Stimulated activated memory B cell treated with anti-CD40 and anti-IgM and Interleukin-4, amounts not matched to agents 10 μg/mL and 1 μg/mL and 100 μg/mL, for 72 hours (primary cell): Measurements from ENCODE around the gene FOXE1.

Source experiments
- ATAC-seq: fragments of 150-1000 bp; cut with Tn5 transposase; 2 replicates; pipeline ENCODE4 v1.10.0; 2021
- H3K27ac Mint-ChIP-seq: one replicate; pipeline ENCODE4 v1.8.0; 2022; ENCODE audit warnings: mild to moderate bottlenecking, mixed read lengths
- H3K27me3 Mint-ChIP-seq: one replicate; pipeline ENCODE4 v1.8.0; 2022; ENCODE audit warnings: mixed read lengths
- H3K36me3 Mint-ChIP-seq: one replicate; pipeline ENCODE4 v1.8.0; 2022; ENCODE audit warnings: mixed read lengths
- H3K4me1 Mint-ChIP-seq: one replicate; pipeline ENCODE4 v1.8.0; 2022; ENCODE audit warnings: mixed read lengths
- H3K4me3 Mint-ChIP-seq: one replicate; pipeline ENCODE4 v1.8.0; 2022; ENCODE audit warnings: mild to moderate bottlenecking, moderate library complexity, mixed read lengths
- H3K9me3 Mint-ChIP-seq: one replicate; pipeline ENCODE4 v1.8.0; 2022; ENCODE audit warnings: mixed read lengths

Gene FOXE1

DNA sequence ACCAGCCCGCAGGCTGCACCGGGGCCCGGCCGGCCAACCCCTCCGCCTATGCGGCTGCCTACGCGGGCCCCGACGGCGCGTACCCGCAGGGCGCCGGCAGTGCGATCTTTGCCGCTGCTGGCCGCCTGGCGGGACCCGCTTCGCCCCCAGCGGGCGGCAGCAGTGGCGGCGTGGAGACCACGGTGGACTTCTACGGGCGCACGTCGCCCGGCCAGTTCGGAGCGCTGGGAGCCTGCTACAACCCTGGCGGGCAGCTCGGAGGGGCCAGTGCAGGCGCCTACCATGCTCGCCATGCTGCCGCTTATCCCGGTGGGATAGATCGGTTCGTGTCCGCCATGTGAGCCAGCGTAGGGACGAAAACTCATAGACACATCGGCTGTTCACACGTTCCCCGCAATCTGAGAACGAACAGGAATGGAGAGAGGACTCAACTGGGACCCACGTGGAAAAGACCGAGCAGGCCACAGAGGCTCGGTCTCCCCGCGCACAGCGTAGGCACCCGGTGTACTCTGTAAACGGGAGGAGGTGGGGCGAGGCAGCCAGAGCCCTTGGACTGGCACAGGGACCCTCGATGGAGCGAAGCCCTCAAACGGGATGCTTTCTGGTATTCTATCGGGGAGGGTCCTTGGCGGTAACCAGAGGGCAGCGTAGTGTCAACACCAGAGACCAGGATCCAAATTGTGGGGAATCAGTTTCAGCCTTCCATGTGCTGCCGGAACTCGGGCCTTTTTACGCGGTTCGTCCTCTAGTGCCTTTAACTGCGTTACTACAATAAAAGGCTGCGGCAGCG lies 1.9 kb downstream of the FOXE1 start:
- peaks cover 25% of the 10 kb centered on the region for H3K4me1 Mint-ChIP-seq
- H3K27me3 Mint-ChIP-seq: peaks cover 95% of the 10 kb centered on the region
- H3K4me3 Mint-ChIP-seq: no peak overlapping the region

GRCh38 chr9:97855486-97855875 lies 2.5 kb downstream of the FOXE1 start:
- Mint-ChIP-seq H3K4me1 (peaks cover 25% of the 10 kb centered on the region), H3K4me3 (no peak overlapping the region), H3K9me3 (no peaks in the 10 kb centered on the region), H3K27ac (no peak overlapping the region), H3K27me3 (peaks cover 95% of the 10 kb centered on the region), H3K36me3 (no peaks in the 10 kb centered on the region)
- ATAC-seq: no peak

More for the DNA sequence above, 1.9 kb downstream of the FOXE1 start:
- no peaks in the 10 kb centered on the region for H3K36me3 Mint-ChIP-seq
- no peak overlapping the region for H3K27ac Mint-ChIP-seq
- H3K9me3 Mint-ChIP-seq: no peaks in the 10 kb centered on the region
- ATAC-seq: no peak

- Mint-ChIP-seq H3K4me3 (no peak overlapping the region), H3K27me3 (peaks cover 95% of the 10 kb centered on the region), H3K36me3 (no peaks in the 10 kb centered on the region)
Measured at GRCh38 chr9:97855899-97856298, 2.9 kb downstream of the FOXE1 start.

GRCh38 chr9:97856857-97857605 lies 4.0 kb downstream of the FOXE1 start:
- Mint-ChIP-seq H3K27me3 (peaks cover 99% of the 10 kb centered on the region), H3K4me3 (no peak overlapping the region), H3K27ac (no peak overlapping the region), H3K9me3 (no peaks in the 10 kb centered on the region), H3K36me3 (no peaks in the 10 kb centered on the region), H3K4me1 (peaks cover 25% of the 10 kb centered on the region)
- ATAC-seq: no peak

More at GRCh38 chr9:97855899-97856298, 2.9 kb downstream of the FOXE1 start:
- H3K4me1 Mint-ChIP-seq: peaks cover 25% of the 10 kb centered on the region
- H3K9me3 Mint-ChIP-seq: no peaks in the 10 kb centered on the region
- no peak overlapping the region for H3K27ac Mint-ChIP-seq
- ATAC-seq: no peak

GRCh38 chr9:97857606-97858392 lies 4.8 kb downstream of the FOXE1 start:
- Mint-ChIP-seq H3K4me1 (peaks cover 18% of the 10 kb centered on the region), H3K27me3 (peaks cover 99% of the 10 kb centered on the region), H3K36me3 (no peaks in the 10 kb centered on the region), H3K9me3 (no peaks in the 10 kb centered on the region), H3K4me3 (no peak overlapping the region), H3K27ac (no peak overlapping the region)
- ATAC-seq: no peak

- Mint-ChIP-seq H3K4me1 (peaks cover 13% of the 10 kb centered on the region), H3K27me3 (peaks cover 94% of the 10 kb centered on the region), H3K9me3 (no peaks in the 10 kb centered on the region), H3K4me3 (no peak overlapping the region), H3K36me3 (no peaks in the 10 kb centered on the region), H3K27ac (no peak overlapping the region)
- ATAC-seq: no peak
Measured at GRCh38 chr9:97858393-97858713, 5.3 kb downstream of the FOXE1 start.

DNA sequence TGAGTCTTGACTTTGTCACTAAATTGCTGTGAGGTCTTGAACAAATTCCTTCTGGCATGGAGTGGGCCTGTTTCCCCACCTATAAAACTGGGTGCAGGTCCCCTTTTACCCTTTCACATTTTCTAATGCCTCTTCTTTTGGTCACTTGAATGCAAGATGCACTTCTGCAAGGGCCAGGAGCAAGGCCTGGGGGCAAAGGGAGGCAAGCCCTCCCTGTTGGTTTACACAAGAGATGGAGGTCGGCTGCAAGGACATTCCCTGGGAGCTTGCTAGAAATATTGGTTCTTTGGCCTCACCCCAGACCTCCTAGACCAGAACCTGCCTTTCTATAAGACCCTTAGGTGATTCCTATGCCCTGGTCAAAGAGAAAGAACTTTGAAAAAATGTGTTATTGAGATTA lies 5.8 kb downstream of the FOXE1 start:
- Mint-ChIP-seq H3K27ac (no peak overlapping the region), H3K4me1 (peaks cover 11% of the 10 kb centered on the region), H3K4me3 (no peak overlapping the region), H3K27me3 (peaks cover 89% of the 10 kb centered on the region), H3K9me3 (no peaks in the 10 kb centered on the region), H3K36me3 (no peaks in the 10 kb centered on the region)
- ATAC-seq: no peak

GRCh38 chr9:97859346-97859745 lies 6.3 kb downstream of the FOXE1 start:
- ATAC-seq: no peak
- Mint-ChIP-seq H3K27ac (no peak overlapping the region), H3K27me3 (peaks cover 84% of the 10 kb centered on the region), H3K4me3 (no peak overlapping the region), H3K9me3 (peaks cover 2% of the 10 kb centered on the region), H3K4me1 (peaks cover 6% of the 10 kb centered on the region), H3K36me3 (no peaks in the 10 kb centered on the region)

DNA sequence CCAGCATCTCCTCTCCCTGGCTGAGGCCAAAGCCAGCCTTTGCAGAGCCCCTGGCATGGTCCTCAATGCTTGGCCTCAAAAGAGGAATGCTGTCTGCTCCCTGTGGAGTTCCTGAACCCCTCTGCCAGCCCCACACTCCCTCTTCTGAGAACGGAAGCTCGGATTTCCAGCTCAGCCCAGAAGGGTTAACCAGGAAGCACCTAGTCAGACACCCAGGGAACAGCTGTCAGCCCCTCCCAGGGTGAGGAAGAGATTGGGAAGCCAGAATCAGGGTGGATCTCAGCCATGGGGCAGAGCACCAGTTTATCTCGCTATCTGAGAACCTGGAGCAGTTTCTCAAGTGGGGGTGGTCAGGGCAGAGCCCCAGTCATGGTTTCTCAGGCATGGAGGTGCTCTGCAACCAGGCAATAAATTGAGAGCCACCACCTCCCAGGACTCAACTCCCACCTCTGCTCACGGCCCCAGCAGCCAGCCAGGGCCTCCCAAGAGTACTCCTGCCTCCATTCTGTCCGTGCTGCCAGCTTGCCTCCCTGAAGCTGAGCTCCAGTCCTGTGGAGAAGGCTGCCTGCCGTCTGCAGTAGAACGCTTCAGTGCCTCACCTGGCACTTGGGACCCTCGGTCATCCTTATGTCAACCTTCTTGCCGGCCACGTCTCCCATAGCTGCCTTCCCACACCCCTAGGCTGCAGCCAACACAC lies 7.6 kb downstream of the FOXE1 start:
- no peak for ATAC-seq
- no peak overlapping the region for H3K4me3 Mint-ChIP-seq
- peaks cover 9% of the 10 kb centered on the region for H3K36me3 Mint-ChIP-seq
- H3K4me1 Mint-ChIP-seq: peaks cover 6% of the 10 kb centered on the region
- no peak overlapping the region for H3K27ac Mint-ChIP-seq
- H3K9me3 Mint-ChIP-seq: peaks cover 10% of the 10 kb centered on the region
- peaks cover 73% of the 10 kb centered on the region for H3K27me3 Mint-ChIP-seq

GRCh38 chr9:97861148-97861475 lies 8.1 kb downstream of the FOXE1 start:
- Mint-ChIP-seq H3K36me3 (peaks cover 13% of the 10 kb centered on the region), H3K4me1 (peaks cover 6% of the 10 kb centered on the region), H3K27ac (no peak overlapping the region), H3K4me3 (no peak overlapping the region), H3K27me3 (peaks cover 68% of the 10 kb centered on the region), H3K9me3 (peaks cover 10% of the 10 kb centered on the region)
- no peak for ATAC-seq

GRCh38 chr9:97863314-97863713 lies 10.3 kb downstream of the FOXE1 start:
- no peak for ATAC-seq
- peaks cover 16% of the 10 kb centered on the region for H3K9me3 Mint-ChIP-seq
- no peak overlapping the region for H3K4me3 Mint-ChIP-seq
- H3K27me3 Mint-ChIP-seq: peaks cover 46% of the 10 kb centered on the region
- peaks cover 10% of the 10 kb centered on the region for H3K4me1 Mint-ChIP-seq
- no peak overlapping the region for H3K27ac Mint-ChIP-seq
- H3K36me3 Mint-ChIP-seq: peaks cover 24% of the 10 kb centered on the region

GRCh38 chr9:97864396-97864795 lies 11.4 kb downstream of the FOXE1 start:
- H3K36me3 Mint-ChIP-seq: peaks cover 29% of the 10 kb centered on the region
- peaks cover 10% of the 10 kb centered on the region for H3K4me1 Mint-ChIP-seq
- peaks cover 35% of the 10 kb centered on the region for H3K27me3 Mint-ChIP-seq
- no peak overlapping the region for H3K4me3 Mint-ChIP-seq
- H3K9me3 Mint-ChIP-seq: peaks cover 16% of the 10 kb centered on the region
- ATAC-seq: no peak
- no peak overlapping the region for H3K27ac Mint-ChIP-seq

DNA sequence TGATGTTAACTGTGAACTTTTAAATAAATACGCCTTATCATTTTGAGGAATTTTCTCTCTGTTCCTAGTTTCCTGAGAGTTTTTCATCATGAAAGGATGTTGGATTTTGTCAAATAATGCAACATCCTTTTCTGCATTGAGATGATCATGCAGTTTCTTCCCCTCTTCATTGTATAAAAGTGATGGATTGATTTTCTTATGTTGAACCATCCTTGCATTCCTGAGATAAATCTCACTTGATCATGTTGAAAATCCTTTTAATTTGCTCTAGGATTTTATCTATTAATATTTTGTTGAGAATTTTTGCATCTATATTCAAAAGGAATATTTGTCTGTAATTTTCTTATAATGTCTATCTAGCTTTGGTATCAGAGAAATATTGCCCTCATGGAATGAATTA lies 13.3 kb downstream of the FOXE1 start:
- Mint-ChIP-seq H3K4me3 (no peak overlapping the region), H3K9me3 (peaks cover 16% of the 10 kb centered on the region), H3K27ac (no peak overlapping the region), H3K27me3 (peaks cover 16% of the 10 kb centered on the region), H3K36me3 (peaks cover 29% of the 10 kb centered on the region), H3K4me1 (peaks cover 10% of the 10 kb centered on the region)
- ATAC-seq: no peak

DNA sequence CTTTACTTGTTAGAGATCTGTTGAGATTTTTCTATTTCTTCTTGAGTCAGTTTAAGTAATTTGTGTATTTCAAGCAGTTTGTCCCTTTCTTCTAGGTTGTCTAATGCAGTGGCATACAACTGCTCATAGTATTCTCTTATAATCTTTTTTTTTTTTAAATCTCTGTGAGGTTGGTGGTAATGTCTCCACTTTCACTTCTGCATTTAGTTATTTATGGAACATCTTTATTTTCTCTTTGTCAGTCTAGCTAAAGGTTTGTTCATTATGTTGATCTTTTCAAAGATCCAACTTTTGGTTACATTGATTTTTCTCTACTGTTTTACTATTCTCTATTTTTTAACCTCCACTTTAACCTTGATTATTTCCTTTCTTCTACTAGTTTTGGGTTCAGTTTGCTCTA lies 13.8 kb downstream of the FOXE1 start:
- H3K9me3 Mint-ChIP-seq: peaks cover 16% of the 10 kb centered on the region
- ATAC-seq: peak; percentile 67
- H3K27ac Mint-ChIP-seq: no peak overlapping the region
- H3K4me3 Mint-ChIP-seq: no peak overlapping the region
- peaks cover 29% of the 10 kb centered on the region for H3K36me3 Mint-ChIP-seq
- H3K27me3 Mint-ChIP-seq: peaks cover 10% of the 10 kb centered on the region
- peaks cover 10% of the 10 kb centered on the region for H3K4me1 Mint-ChIP-seq

GRCh38 chr9:97868859-97869258 lies 15.8 kb downstream of the FOXE1 start:
- Mint-ChIP-seq H3K4me3 (no peak overlapping the region), H3K9me3 (peaks cover 16% of the 10 kb centered on the region), H3K27ac (no peak overlapping the region), H3K27me3 (no peaks in the 10 kb centered on the region), H3K36me3 (peaks cover 29% of the 10 kb centered on the region), H3K4me1 (peaks cover 13% of the 10 kb centered on the region)
- ATAC-seq: no peak
